Measurements from ENCODE around the gene TBX2.

Gene TBX2

DNA sequence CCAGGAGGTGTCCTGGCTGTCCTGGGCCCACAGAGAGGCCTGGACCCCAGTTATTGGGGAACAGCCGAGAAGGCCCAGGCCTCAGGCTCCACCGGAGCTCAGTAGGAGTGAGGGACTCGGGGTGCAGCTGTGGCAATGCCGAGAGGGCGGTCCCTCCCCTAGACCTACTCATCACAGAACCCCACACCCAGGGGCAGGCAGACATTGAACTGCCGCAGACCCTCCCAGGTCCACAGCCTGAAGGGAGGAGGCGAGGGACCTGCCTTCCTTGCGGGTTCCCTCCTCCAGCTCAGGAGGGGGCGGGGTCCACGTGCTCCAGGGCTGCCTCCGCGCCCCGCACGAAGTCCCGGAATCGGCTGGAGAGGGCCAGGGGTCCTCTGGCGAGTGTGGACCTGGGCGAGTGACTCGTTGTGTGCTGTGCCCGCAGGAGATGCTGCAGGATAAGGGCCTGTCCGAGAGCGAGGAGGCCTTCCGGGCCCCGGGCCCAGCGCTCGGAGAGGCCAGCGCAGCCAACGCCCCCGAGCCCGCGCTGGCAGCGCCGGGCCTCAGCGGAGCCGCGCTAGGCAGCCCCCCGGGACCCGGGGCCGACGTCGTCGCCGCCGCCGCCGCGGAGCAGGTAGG lies 56.5 kb downstream of the TBX2 start:
- DNase-seq, result no peak

DNA sequence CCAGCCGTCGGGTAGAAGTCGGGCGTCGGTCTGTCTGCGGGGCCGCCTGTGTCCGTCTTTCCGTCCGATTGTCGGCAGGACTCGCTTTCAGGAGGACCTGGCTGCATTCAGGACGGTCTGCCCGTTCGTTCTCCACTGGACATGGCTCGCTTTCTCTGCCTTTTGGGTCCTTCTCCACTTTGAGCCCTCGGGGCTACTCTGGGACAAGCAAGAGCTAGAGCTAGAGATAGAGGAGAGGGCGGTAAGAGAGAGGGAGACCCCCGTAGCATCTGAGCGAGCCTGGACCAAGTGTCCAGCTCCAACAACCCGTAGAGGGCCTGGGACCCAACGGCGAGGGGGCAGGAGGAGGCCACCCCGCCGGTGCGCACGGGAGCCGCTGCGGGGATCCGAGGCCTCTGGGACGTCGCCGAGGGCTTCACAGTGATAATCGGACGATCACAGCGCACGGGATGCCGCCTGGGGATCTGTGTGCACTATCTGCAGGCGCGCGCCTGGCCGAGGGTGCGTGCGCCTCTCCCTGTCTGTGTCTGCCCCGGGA lies 57.1 kb downstream of the TBX2 start:
- no peak for DNase-seq

GRCh38 chr17:61457226-61457983 lies 57.8 kb downstream of the TBX2 start:
- DNase-seq, result no peak

GRCh38 chr17:61458000-61458399 lies 58.4 kb downstream of the TBX2 start:
- no peak for DNase-seq

DNA sequence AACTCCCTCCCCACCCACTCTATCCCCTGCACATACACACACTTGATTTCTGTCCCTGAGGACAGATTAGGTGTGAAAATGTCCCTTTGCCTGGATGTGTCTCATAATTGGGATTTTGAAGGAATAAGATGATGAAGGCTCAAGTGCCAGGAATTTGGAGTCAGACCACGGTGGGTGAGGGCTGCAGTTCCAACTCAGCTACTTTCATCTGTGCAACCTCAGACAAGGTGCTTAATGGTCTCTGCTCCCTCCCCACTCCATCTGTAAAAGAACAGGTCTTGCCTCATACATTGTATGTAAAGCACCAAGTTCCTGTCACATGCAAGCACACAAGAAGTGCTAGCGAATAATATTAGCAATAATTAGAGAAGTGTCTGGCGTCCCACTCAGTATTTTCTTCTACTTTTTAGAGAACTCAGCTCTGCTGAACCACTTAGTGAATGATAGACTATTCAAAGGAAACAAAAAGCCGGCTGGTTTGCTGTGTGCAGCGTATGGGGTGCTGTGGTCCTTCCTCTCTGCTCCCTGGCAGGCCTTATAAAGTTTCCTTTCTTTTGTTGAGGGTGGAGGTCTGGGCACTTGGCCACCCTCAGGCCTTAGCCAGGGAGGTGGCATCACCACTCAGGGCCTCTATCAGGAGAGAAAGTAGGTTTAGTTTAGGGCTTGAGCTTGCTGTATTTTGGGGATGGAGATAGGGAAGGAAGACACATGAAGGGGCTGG lies 58.9 kb downstream of the TBX2 start:
- no peak for DNase-seq

Data from activated CD4-positive, alpha-beta T cell treated with anti-CD3 and anti-CD28 coated beads, Interleukin-2, amount 50 U/mL, for 16 hours (primary cell).